Breast epithelium (tissue), 3 donors: ENCODE results near the gene C19orf85.

ENCODE experiments used
- POLR2A ChIP-seq: fragments of 450-650 bp; IDR thresholded peaks from one replicate; pipeline ENCODE4 v1.6.1; 2016; ENCODE audit warnings: antibody characterized with exemption, mild to moderate bottlenecking, moderate library complexity
- TF ChIP-seq, protein P1 (sequence below), 3 donors: fragments of 450-650 bp; IDR thresholded peaks; one replicate each; pipeline ENCODE4 v1.5.1; 2016 to 2017; ENCODE audit warnings: antibody characterized with exemption in 3 of 3, mild to moderate bottlenecking in 3 of 3, moderate library complexity in 3 of 3

DNA sequence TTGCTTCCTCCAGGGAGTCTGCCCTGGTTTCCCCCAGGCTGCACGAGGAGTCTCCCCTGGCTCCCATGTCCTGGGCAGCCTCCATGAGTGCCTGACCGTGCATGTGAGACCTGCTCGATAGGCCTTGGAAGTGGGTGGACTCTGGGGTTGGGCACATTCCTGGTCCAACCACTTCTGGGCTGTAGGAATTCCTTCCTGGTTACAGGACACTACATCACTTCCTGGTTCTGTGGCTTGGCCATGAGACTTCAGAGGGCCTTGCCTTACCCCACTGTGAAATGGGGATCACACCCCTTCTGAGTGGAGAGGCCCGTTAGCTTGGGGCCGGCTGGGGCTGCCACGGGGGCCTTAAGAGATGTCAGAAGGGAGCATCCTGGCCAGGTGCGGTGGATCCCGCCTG, 7.9 kb upstream of the C19orf85 start:
- TF ChIP-seq, protein P1, sequence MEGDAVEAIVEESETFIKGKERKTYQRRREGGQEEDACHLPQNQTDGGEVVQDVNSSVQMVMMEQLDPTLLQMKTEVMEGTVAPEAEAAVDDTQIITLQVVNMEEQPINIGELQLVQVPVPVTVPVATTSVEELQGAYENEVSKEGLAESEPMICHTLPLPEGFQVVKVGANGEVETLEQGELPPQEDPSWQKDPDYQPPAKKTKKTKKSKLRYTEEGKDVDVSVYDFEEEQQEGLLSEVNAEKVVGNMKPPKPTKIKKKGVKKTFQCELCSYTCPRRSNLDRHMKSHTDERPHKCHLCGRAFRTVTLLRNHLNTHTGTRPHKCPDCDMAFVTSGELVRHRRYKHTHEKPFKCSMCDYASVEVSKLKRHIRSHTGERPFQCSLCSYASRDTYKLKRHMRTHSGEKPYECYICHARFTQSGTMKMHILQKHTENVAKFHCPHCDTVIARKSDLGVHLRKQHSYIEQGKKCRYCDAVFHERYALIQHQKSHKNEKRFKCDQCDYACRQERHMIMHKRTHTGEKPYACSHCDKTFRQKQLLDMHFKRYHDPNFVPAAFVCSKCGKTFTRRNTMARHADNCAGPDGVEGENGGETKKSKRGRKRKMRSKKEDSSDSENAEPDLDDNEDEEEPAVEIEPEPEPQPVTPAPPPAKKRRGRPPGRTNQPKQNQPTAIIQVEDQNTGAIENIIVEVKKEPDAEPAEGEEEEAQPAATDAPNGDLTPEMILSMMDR (IDR thresholded peaks at IDR 0.05) = no peak
- no peak for TF ChIP-seq POLR2A
